Activated CD8-positive, alpha-beta memory T cell treated with anti-CD3 and anti-CD28 coated beads, Interleukin-2, amount 50 U/mL, for 48 hours (primary cell): ENCODE measurements around the gene CHMP4B.

Experiments
- DNase-seq: peaks from one replicate; pipeline ENCODE4 v3.0.0-alpha.2; 2020

CHMP4B gene

DNA sequence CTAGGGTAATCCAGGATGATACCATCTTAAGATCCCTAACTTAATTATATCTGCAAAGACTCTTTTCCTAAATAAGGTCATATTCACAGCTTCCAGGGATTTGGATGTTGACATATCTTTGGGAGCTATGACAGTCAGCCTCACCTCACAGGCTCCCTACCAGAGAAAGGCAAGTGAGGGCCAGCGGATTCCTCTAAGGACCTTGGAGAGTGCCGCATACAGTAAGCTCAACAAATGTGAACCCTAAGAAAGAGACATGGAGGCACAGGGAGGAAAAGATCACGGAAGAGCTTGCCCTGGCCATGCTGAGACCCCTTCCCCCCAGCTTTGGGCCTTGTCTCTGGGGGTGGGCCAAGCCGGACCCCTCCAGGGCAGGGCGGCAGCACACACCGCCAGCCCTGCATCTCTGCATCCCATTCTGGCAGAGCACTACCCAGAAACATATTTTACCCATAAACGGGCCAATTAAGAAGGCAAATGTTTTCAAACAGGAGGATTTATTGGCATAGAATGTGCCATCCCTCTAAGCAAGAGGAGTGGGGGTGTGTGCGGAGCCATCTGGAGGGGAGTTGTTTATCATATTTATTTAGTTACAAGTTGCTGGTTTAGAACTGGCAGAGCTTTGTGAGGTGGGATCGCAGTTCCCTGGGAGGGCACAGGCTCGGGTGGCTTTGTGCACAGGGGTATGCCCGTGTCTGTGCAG is 55.4 kb downstream of the CHMP4B start:
- no peak for DNase-seq

DNA sequence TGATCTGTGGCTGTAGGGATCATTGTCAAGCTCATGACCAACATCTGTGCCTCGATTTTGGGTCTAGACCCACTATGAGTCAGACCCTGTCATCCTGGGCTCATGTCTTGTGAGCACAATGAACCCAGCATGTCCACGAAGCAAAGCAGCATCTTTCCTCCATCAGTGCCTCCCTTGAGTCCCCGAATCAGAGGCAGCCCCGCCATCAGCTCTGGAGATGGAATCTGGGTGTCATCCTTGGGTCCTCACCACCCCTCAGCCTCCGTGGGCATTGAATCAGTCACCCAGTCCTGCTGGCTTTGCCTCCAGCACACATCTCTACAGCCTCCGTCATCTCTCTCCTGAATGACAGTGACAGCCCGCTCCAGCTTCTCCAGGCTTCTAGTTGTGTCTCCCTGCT is 56.9 kb downstream of the CHMP4B start:
- DNase-seq = no peak

DNA sequence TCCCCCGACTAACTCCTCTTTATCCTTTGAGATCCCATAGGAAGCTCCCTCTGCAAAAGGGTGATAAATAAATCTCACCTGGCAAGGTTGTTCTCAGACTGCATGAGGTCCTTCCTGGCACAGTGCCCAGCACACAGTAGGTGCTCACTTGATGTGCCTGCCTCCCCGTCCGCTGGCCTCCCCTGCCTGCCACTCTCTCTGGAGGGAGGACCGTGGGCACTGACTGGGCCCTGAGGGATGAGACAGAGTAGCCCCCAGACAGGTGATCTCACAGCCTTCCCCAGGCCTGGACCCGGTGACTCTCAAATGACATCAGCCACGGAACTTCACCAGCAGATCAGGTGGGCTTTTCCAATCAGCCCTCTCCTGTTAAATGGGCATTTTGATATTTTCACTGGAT is 57.4 kb downstream of the CHMP4B start:
- DNase-seq = no peak

DNA sequence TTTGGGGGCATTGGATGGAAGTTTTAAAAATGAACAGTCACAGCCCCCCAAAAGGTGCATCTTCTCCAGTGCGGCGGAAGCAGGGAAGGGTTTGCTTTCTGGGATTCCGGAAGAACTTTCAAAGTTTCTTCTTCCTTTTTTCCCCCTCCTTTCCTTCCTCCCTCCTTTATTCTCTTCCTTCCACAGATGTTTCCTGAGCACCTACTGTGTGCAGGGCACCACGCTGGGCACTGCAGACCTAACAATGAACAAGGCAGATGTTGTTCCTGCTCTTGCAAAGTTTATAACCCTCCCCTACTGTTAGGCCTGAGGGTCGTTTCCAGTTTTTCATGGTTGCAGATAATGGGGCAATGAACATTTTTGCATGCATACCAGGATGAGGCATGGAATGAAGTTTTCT is 58.1 kb downstream of the CHMP4B start:
- DNase-seq = no peak

DNA sequence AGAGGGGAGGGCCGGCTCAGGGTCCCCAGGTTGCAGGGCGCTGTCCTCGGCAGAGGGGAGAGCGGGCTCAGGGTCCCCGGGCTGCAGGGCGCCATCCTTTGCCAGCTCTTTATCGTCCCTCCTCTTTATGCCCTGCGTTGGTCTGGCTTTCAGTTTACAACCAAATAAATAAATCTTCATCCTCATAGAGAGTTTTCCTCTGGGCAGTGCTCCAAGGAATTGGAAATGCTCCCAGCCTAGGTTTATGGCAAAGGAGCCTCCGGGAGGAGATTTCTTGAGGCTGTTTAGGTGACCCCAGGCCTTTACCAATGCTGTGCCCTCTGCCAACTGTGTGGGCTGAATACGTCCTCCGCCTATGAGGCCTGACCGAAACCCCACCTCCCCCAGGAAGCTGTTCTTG is 60.2 kb downstream of the CHMP4B start:
- no peak for DNase-seq

DNA sequence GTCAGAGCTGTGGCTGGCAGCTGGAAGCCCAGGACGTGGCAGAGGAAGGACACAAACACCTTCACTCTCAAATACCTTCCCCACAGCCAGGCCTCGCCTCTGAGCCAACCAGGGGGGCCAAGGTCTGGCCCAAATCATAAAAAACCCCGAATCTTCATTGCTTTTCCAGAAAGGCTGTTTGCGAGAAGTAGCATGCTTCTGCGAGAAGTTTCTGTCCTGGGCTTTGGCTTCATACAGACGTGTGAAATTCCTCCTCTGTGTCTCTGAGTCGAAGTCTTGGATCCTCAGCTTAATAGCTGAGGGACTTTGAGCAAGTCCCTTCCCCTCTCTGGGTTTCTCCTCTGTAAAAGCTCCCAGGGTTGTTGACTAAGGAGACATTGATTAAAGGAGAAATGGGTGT is 63.0 kb downstream of the CHMP4B start:
- no peak for DNase-seq

DNA sequence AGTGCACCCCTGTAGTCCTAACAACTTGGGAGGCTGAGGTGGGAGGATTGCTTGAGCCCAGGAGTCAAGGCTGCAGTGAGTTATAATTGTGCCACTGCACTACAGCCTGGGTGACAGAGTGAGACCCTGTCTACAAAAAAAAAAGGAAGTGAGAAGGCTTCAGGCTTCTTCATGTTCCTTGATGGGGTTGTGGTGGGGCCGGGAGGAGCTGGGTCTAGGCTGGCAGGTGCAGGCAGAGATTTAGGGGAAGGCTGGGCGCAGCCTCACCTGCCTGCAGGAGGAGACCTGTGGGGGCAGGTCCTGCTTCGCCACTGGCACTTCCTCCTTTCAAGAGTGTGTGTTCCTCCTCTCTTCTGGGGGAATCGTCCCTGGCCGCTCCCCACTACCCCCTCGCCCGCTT is 63.9 kb downstream of the CHMP4B start:
- no peak for DNase-seq

DNA sequence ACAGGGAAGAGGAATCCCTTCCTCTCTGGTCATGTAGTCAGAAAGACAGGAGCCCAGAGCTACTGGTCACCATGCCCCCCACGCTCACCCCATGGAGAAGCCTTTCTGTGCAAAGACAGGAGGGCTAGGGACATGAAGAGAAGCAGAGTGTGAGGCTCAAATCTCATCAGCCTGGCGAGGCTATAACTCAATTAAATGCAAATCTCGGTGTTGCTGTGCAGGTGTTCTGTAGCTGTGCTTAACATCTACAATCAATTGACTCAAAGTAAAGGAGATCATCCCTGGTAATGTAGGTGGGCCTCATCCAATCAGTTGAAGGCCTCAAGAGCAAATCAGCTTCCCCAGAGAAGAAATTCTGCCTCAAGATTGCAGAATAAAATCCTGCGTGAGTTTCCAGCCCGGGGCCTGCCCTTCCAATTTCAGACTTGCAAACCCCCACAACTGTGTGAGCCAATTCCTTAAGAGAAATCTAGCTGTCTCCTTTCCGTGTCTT is 64.4 kb downstream of the CHMP4B start:
- no peak for DNase-seq

DNA sequence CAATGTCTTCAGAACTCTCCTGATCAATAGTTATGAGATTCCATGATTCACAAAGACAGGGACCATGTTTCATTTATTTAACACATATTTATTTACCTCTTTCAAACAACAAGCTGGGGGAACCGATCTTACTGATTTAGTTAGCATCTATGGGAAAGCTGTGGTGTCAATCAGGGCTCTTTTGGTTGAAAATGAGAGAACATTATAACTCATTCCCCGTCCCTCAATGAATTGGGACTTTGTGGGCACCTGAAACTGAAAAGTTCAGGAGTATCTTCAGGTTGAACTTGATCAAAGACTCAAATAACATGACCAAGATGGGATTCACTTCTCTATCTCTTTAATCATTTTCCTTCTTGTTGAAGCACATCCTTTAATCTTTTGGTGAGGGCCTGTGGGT is 67.4 kb downstream of the CHMP4B start:
- DNase-seq = no peak

DNA sequence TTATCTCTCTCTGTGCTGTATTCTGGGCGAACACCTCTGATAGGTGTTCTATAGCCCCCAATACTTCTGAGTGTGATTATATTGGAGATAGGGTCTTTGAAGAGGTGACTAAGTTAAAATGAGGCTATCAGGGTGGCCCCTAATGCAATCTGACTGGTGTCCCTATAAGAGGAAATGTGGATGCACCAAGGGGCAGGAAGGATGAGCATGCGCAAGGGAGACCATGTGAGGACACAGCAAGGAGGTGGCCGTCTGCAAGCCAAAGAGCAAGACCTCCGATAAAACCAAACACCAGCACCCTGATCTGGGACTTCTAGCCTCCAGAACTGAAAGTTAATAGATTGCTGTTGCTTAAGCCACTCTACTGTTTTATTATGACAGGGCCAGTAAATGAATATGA is 69.2 kb downstream of the CHMP4B start:
- DNase-seq = no peak

DNA sequence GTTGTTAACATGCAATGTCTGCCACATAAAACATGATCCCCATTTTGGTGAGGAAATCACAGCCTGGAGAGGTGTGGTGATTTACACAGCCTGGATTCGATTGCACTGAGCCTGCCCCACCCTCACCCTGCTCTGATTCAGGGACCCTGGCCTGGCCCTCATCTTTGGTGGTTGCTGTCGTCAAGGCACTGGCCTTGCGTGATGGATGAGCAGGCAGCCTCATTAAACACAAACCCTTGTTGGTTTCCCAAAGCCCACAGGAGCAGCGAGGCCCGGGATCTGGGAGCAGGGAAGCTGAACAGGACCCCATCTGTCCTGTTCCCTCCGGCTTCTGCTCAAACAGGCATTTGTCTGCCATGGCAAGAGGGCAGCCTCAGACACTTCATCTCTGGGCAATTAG is 70.8 kb downstream of the CHMP4B start:
- no peak for DNase-seq

DNA sequence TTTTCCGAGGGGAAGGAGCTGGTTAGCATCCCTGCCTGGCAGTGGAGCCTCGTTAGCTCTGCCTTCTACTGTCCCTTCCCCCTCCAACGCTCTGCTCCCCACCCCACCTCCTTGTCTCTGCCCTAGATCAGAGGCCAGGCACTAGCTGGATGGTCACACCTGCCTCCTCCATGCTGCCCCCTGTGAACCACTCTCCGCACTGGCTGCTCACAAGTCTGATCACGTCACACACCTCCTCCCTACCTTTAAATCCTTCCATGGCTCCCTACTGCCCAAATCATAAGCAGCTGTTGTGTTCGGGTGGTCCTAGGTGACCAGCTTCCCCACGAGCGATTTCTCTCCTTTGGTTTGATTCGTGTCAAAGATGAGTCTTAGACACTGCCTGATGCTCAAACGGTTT is 71.3 kb downstream of the CHMP4B start:
- DNase-seq = no peak

DNA sequence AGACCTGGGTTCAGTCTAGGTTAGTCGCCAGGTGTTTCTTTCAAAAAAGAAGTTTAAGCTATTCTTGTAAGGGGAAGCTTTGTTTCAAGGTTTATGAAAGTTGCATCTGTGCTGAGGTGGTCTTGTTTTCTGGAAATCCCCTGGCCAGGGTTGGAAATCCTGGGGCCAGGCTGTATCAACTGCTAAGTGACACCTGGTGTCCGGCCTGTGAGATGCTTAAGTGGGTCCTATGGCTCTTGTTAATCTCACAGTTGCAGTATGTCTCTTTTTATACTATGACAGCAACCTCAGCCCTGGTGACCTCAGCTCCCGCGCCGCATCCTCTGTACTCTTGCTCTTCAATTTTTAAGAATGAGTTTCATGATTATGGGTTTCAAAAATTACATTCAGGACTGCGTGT is 72.0 kb downstream of the CHMP4B start:
- DNase-seq = no peak

DNA sequence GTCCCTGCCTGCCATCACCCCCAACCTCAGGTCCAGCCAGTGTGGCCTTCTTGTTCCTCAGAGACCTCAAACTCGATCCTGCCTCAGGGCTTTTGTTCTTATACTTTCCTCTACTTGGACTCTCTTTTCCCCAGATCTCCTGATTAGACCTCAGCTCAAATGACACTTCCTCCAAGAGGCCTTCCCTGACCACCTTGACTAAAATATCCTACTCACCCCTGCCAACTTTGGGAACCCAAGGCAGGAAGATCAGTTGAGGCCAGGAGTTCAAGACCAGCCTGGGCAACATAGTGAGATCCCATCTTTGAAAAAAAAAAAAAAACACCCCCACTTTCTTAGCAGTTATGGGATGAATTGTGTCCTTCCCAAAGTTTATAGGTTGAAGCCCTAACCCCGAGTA is 73.5 kb downstream of the CHMP4B start:
- DNase-seq = no peak

DNA sequence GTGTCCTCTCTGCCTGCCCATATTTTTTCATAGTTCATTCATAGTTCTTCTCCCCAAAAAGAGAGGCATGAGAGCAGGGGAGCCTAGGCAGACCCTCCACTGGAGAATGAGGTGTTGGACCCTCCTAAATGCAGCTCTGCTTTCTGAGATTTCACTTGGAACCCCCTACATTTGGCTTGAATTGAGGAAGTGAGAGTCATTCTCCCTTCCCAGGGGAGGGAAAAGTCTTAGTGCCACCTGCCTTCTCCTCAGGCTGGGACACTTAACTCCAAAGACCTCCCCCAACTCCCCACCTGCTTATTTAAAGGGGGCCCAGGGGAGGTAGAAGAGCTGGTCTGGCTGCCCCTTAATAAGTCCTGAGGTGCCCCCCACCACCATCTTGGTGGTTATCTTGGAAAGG is 78.2 kb downstream of the CHMP4B start:
- no peak for DNase-seq

DNA sequence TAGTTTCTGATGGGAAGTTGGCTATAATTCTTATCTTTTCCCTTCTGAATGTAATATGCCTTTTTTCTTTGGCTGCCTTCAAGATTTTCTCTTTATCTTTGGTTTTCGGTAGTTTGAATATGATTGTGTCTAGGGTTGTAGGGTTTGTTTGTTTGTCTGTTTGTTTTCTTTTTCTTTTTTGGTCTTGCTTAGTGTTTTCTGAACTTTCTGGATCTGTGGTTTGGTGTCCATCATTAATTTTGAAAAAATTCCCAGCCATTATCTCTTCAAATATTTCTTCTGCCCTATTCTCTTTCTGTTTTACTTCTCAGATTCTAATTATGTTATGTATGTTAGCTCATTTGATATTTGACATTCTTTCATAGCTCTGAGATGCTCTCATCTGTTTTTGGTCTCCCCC is 79.4 kb downstream of the CHMP4B start:
- no peak for DNase-seq

DNA sequence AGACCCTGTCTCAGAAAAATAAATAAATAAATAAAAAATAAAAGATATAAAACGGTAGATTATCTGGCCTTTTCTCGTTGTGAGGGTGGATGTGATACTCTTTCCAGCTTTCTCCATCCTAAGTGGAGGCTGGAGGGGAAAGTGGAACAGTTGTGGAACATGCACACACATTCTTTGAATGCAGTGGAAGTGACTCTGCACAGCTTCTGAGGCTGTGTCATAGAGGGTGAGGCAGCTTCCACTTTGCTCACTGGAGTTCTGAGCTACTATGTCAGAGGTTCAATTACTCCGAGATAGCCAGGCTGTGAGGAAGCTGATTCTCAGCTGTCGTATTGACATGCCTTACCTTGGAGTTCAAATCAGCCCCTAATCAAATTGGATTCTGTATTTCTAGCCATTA is 82.2 kb downstream of the CHMP4B start:
- no peak for DNase-seq

DNA sequence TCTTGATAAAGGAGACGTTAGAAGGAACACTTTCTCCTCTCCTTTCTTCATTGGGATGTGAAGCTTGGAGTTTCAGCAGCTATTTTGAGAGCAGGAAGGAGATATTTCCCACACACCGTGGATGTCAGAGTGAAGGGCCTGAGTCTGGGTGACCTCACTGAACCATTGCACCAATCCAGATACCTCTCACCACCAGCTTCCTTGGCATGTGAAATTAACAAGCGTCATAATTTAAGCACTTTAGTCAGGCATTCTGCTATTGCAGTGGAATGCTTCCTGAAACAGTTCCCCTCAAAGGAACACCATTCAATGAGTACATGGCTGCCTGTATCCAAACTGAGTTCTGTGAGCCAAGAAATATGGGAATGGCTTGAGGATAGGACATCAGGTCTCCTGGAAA is 83.7 kb downstream of the CHMP4B start:
- no peak for DNase-seq

DNA sequence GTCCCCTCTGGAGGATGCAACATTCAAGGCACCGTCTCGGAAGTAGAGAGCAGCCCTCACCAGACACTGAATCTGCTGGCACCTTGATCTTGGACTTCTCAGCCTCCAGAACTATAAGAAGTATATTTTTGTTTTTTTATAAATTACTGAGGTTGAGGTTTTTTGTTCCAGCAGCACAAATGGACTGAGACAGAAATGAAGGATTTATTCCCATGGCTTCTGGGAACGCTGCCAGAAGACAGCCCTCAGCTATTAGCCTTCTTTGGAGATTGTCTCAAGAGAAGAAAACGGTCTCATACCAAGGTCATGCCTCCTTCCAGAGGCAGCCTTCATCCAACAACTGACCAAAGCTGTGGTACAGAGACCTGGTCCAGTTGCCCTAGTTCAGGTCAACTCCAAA is 85.4 kb downstream of the CHMP4B start:
- DNase-seq = no peak

DNA sequence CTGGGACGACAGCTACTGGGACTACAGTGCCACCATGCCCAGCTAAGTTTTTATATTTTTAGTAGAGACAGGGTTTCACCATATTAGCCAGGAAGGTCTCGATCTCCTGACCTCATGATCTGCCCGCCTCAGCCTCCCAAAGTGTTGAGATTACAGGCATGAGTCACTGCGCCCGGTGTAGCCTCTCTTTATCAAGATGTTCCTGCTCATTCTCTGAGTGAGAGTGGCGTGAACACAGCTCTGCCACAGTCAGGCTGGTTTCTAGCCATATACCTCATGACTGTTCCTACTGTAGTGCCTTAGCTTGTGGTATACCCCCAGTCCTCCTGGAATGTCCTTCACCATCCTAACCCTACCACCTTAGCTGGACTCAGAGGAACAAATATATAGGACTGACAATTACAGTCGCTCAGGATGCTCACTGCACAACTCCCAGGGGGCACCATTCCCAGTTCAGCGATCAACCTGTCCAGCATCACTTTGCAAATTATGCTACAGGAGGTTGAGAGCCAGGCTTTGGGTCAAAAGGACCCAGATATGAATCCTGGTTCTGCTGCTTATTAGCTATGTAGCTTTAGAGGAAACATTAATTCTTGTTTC is 86.3 kb downstream of the CHMP4B start:
- DNase-seq = no peak

DNA sequence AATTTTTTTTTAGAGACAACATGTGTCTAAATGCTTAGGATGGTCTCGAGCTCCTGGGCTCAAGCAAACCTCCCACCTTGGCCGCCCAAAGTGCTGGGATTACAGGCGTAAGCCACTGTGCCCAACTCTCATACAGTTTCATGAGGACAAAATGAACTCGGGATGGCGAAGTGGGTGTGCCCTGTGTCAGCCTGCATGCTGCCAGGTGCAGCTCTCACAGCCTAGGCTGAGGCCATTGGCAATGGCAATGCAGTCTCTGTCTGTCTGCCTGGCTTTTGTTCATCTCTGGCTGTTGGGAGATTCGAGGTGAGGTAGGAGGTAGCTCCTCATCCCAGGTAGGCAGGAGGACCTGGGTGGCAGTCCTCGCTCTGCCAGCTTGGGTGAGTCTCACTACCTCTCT is 88.0 kb downstream of the CHMP4B start:
- DNase-seq = no peak

DNA sequence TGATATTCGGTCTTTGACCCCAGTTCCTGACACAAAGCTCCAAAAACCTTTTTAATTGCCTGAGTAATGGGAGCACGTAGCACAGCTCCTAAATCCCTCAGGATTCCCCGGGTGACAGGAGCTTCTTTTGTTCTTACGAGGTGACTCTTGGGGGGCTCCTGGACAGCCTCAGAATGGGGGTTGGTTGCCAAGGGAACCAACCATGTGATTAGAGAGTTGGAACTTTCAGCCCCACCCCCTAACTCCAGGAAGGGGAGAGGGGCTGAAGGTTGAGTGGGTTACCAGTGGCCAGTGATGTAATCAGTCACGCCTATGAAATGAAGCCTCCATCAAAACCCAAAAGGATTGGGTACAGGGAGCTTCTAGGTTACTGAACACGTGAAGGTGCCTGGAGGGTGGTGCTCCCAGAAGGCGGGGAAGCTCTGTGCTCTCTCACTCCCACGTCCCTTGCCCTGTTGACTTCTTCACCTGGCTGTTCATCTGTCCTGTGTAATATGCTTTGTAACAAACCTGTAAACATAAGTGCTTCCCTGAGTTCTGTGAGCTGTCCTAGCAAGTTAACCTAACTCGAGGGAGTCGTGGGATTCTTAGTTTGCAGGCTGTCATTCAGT is 89.5 kb downstream of the CHMP4B start:
- no peak for DNase-seq

DNA sequence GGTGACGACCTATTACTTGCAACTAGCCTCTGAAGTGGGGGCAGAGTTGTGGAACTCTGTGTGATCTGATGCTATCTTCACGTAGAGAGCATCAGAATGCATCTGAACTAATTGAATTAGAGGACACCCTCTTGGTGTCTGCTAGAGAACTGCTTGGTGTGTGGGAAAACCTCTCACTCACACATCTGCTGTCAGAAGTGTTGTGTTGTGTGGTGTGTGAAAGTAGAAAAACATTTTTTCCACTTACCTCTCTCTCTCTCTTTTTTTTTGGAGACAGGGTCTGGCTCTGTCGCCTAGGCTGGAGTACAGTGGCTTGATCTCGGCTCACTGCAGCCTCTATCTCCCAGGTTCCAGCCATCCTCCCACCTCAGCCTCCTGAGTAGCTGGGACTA is 90.0 kb downstream of the CHMP4B start:
- no peak for DNase-seq

DNA sequence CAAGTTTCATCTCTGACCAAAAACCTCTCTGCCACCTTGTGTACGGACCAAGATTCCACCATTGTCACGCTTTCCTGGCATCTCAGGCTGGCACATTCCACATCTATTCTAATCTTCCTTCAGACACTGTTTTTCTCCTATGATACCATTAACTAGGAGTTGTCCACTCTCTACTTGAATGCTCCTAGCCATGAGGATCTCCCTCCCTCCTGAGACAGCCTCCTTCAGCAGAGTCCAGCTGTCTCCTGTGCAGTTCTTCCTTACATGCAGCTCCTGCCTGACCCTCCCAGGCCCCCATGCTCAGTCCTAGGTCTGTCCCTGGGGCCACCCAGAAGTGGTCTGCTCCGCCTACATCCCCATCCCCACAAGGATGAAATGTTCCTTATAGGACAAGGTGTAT is 90.9 kb downstream of the CHMP4B start:
- no peak for DNase-seq
